Uterus (tissue), 4 donors: Measurements from ENCODE around the gene CD63. TPM values are rescaled to one million over a fixed set of nuclear protein-coding genes. Genes with fewer than 3 reads are reported as not detected.
A peak's percentile ranks its signal among the peaks of the same experiment; 100 is the strongest.

Experiments used
- DNase-seq, 2 donors: peaks; one replicate each; pipeline ENCODE4 v3.0.0-alpha.2; 2019 to 2020
- H3K27ac ChIP-seq, 2 donors: fragments of 200-600 bp; sonication (generic); 1 replicate in 1 of 2; 2 replicates in 1 of 2; pipeline ENCODE4 v1.5.1; 2016 to 2018
- H3K27me3 ChIP-seq, 2 donors: fragments of 200-600 bp; sonication (generic); one replicate each; pipeline ENCODE4 v1.5.1; 2018 to 2019; ENCODE audit warnings: control low read depth in 1 of 2
- H3K36me3 ChIP-seq, 2 donors: fragments of 200-600 bp; sonication (generic); one replicate each; pipeline ENCODE4 v1.5.1; 2019; ENCODE audit warnings: control low read depth in 1 of 2
- H3K4me1 ChIP-seq, 2 donors: fragments of 200-600 bp; sonication (generic); one replicate each; pipeline ENCODE4 v1.5.1; 2018 to 2019; ENCODE audit warnings: control low read depth in 1 of 2
- H3K4me3 ChIP-seq, 2 donors: fragments of 200-600 bp; sonication (generic); 1 replicate in 1 of 2; 2 replicates in 1 of 2; pipeline ENCODE4 v1.5.1; 2018 to 2019; ENCODE audit warnings: mild to moderate bottlenecking in 1 of 2
- H3K9me3 ChIP-seq, 2 donors: fragments of 200-600 bp; sonication (generic); one replicate each; pipeline ENCODE4 v1.5.1; 2019; ENCODE audit warnings: control low read depth in 1 of 2
- POLR2A ChIP-seq, 2 donors: fragments of 450-650 bp; IDR thresholded peaks; one replicate each; pipeline ENCODE4 v1.6.1; 2016; ENCODE audit warnings: antibody characterized with exemption in 2 of 2, mild to moderate bottlenecking in 1 of 2, moderate library complexity in 1 of 2
- intact Hi-C: fragments of 100-400 bp; cut with DNase I; formaldehyde crosslinking; loops from one replicate; pipeline ENCODE4 v1.15.1; 2023; ENCODE audit warnings: low total_unique reads
- total RNA-seq, 4 donors: library from RNA; depleted of rRNA in 3 of 4; stranded (reverse); fragments of >200 nt in 3 of 4; gene quantifications; one replicate each; pipeline versions ENCODE4 v1.1.0 to v1.2.4, GENCODE V29; 2014 to 2023
- TF ChIP-seq, protein P1 (sequence below), 4 experiments: fragments of 200-600 bp in 2 of 4; fragments of 450-650 bp in 2 of 4; sonication (generic) in 2 of 4; IDR thresholded peaks; one replicate each; pipeline ENCODE4 v1.5.1; 2016 to 2019; ENCODE audit warnings: antibody characterized with exemption in 4 of 4, mild to moderate bottlenecking in 2 of 4, moderate library complexity in 1 of 4
- donor health status: DM: yes; HTN: yes; CAD: no.

The CD63 gene
- total RNA-seq, 4 donors from 2014 or later, result 417 to 911 (median 637) TPM

DNA sequence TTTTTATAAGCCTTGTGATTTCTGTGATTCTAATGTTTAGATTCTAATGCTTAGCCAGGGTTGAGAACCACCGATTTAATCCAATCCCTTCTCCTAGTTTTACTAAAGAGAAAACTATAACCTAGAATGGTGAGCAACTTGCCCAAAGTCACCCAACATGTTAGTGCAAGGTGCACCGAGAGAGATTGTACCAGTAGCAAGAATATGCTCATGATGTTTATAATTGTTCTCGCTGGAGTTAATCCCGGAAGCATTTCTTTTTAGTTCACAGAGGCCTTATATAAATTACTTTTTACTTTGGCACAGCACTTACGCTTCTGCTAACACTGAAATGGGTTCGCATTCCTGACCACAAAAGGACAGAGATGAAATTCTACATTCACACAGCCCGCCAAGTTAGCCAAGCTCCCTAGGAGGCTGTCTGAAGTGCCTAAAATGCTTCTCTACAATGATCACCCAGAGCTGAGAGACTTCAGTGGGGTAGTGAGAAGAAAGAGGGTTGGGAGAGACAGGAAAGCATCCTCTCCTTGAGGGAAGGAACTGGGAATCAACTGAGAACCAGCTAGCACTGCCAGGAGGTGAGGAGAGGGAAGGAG, 13.5 kb downstream of the CD63 start:
- Histone ChIP-seq H3K36me3 (no peaks in the 10 kb centered on the region), H3K9me3 (no peaks in the 10 kb centered on the region), H3K4me3 (peak overlapping the region; percentile 72 to 83), H3K4me1 (peaks cover 10 to 22% of the 10 kb centered on the region in 2 donors), H3K27me3 (no peaks in the 10 kb centered on the region), H3K27ac (peak overlapping the region; percentile 93 to 95)
- TF ChIP-seq, protein P1, sequence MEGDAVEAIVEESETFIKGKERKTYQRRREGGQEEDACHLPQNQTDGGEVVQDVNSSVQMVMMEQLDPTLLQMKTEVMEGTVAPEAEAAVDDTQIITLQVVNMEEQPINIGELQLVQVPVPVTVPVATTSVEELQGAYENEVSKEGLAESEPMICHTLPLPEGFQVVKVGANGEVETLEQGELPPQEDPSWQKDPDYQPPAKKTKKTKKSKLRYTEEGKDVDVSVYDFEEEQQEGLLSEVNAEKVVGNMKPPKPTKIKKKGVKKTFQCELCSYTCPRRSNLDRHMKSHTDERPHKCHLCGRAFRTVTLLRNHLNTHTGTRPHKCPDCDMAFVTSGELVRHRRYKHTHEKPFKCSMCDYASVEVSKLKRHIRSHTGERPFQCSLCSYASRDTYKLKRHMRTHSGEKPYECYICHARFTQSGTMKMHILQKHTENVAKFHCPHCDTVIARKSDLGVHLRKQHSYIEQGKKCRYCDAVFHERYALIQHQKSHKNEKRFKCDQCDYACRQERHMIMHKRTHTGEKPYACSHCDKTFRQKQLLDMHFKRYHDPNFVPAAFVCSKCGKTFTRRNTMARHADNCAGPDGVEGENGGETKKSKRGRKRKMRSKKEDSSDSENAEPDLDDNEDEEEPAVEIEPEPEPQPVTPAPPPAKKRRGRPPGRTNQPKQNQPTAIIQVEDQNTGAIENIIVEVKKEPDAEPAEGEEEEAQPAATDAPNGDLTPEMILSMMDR (IDR thresholded peaks at IDR 0.05), result no peak
- no peak for TF ChIP-seq POLR2A (IDR thresholded peaks at IDR 0.05)
- intact Hi-C loops, result no loop called here
- DNase-seq, result no peak

DNA sequence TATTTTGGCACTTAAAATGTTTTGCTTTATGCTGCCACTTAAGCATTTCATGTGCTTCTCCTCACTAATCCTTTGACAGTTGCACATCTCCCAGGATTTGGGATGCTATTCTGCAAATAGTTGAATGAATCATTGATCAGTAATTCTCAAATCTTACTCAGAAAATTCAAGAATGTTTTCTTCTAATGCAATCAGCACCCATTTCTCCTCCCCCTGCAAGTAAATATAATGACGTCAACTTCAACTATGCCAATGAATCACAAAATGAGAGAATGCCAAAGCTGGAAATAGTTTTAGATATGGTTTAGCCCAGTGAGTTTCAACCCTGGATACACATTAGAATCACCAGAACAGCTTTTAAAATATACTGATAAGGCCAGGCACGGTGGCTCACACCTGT, 15.1 kb downstream of the CD63 start:
- TF ChIP-seq POLR2A (IDR thresholded peaks at IDR 0.05), result no peak
- H3K9me3 ChIP-seq, result no peaks in the 10 kb centered on the region
- no peak for DNase-seq
- intact Hi-C loops, result no loop called here
- no peak overlapping the region for H3K27ac ChIP-seq
- no peaks in the 10 kb centered on the region for H3K36me3 ChIP-seq
- H3K27me3 ChIP-seq, result no peaks in the 10 kb centered on the region
- H3K4me3 ChIP-seq, result no peak overlapping the region
- H3K4me1 ChIP-seq, result peaks cover 7% of the 10 kb centered on the region in 2 donors

DNA sequence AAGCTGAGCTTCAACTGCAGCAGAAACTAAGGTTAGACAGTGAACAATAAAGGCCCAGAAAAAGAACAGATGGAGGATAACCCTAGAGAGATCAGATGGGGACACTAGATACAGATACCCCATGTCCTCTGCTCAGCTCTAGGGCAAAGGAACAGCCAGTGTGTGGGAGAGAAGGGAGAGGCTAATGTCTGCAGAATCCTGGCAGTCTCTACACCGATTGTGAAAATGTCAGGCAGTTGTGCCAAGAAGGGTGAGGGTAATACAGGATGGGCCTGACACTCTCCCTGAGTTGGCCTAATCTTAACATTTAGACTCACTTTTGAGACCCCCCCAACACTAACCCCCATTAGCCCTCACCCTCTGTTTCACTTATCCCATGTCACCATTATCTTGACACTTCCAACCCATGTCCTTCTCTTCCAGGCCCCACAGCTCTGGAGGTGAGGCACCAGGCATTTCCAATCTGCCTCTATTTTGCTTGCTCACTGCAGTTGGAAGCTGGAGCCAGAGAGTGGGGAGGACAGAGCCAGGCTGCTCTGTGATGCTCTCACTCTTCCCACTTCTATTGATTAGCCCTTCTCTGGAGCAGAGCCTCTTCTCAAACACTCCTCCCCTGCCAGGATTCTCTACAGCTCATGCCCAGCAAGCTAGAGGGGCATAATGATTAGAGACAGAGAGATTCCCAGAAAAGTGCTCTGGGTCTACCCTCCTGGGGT, 16.0 kb downstream of the CD63 start:
- no peak for DNase-seq
- no peaks in the 10 kb centered on the region for H3K36me3 ChIP-seq
- no peak overlapping the region for H3K4me3 ChIP-seq
- TF ChIP-seq, protein P1 (IDR thresholded peaks at IDR 0.05), result no peak
- no peak for TF ChIP-seq POLR2A (IDR thresholded peaks at IDR 0.05)
- H3K9me3 ChIP-seq, result no peaks in the 10 kb centered on the region
- H3K27me3 ChIP-seq, result no peaks in the 10 kb centered on the region
- peaks cover 7 to 8% of the 10 kb centered on the region in 2 donors for H3K4me1 ChIP-seq
- H3K27ac ChIP-seq, result peak overlapping the region in 1 of 2 donors; percentile 45
- intact Hi-C loops, result no loop called here

DNA sequence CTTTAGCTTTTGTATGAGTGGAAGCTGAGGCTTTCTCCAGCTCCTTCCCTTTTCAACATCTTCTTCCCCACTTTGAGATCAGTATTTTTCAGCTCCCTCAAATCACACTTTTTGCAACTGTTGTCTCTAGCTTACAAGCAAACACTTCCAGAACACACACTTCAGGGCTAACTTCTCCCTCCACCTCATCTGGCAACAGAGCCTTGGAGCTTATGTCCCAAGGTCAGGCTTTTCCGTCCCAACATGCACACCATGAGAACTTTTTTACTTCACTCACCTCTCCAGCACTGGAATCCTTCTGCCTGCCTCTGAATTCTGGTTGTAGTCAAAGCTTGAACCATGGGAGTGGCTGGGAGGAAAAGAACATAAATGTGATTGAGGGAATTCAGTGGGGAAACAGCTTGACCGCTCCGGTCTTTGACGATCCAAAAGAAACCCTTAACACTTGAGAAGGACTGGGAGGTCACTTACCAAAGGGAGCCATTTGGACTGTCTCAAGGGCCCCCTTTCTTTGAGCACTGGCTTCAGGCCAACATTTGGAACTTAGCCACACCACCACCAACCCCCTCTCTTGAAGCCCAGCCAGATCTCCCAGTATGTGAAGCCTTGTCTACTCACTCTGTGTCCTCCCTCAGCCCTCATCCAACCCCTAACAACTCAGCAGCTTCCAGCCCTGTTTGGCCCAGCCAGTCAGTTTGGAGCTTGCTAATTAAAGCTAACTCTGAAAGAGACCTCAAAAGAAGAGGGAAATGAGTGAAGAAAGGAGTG, 16.8 kb downstream of the CD63 start:
- Histone ChIP-seq H3K27me3 (no peaks in the 10 kb centered on the region), H3K36me3 (no peaks in the 10 kb centered on the region), H3K4me3 (no peak overlapping the region), H3K9me3 (no peaks in the 10 kb centered on the region), H3K27ac (peak overlapping the region in 1 of 2 donors; percentile 45), H3K4me1 (peaks cover 4% of the 10 kb centered on the region in 2 donors)
- TF ChIP-seq, protein P1 (IDR thresholded peaks at IDR 0.05), result no peak
- no peak for TF ChIP-seq POLR2A (IDR thresholded peaks at IDR 0.05)
- DNase-seq, result no peak
- intact Hi-C loops, result no loop called here

DNA sequence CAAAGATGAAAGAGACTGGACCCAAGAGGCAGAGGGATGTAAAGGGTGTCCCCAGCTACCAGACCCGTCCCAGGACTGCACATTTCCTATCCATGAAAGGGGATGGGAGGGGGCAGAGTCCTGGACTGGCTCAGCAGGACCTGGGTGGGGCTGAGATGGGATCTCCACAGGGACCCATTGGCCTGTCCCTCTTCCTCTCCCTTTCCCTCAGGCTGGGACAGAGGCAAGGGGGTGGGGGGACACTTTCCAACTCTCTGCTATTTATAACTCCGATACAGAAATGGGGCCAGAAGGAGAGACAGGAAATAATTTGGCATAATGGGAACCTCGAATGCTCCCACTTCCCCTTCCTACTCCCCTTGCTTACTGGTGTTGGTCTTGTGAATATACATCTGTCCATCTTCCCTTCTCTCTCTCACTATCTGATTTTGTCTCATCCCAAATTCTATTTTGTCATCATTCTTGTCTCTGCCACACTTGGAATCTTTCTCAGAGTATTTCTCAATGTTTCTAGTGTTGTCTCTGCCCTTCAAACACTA, 20.0 kb downstream of the CD63 start:
- H3K27me3 ChIP-seq, result no peaks in the 10 kb centered on the region
- peak overlapping the region; percentile 74 to 82 for H3K27ac ChIP-seq
- intact Hi-C loops, result no loop called here
- H3K36me3 ChIP-seq, result no peaks in the 10 kb centered on the region
- no peak for DNase-seq
- H3K4me3 ChIP-seq, result peak overlapping the region in 1 of 2 donors; percentile 67
- peaks cover 0 to 4% of the 10 kb centered on the region in 2 donors for H3K4me1 ChIP-seq
- H3K9me3 ChIP-seq, result no peaks in the 10 kb centered on the region
- TF ChIP-seq, protein P1 (IDR thresholded peaks at IDR 0.05), result no peak
- no peak for TF ChIP-seq POLR2A (IDR thresholded peaks at IDR 0.05)
